HG02840 (cell line): ENCODE measurements around the gene PSTK.

ENCODE experiments used
- ATAC-seq: cut with Tn5 transposase; IDR thresholded peaks from one replicate; pipeline ENCODE4 v1.9.1; 2021; ENCODE audit warnings: mild to moderate bottlenecking, moderate library complexity, moderate number of reproducible peaks; ENCODE audit not compliant: unreplicated experiment, low FRiP score

Gene PSTK

DNA sequence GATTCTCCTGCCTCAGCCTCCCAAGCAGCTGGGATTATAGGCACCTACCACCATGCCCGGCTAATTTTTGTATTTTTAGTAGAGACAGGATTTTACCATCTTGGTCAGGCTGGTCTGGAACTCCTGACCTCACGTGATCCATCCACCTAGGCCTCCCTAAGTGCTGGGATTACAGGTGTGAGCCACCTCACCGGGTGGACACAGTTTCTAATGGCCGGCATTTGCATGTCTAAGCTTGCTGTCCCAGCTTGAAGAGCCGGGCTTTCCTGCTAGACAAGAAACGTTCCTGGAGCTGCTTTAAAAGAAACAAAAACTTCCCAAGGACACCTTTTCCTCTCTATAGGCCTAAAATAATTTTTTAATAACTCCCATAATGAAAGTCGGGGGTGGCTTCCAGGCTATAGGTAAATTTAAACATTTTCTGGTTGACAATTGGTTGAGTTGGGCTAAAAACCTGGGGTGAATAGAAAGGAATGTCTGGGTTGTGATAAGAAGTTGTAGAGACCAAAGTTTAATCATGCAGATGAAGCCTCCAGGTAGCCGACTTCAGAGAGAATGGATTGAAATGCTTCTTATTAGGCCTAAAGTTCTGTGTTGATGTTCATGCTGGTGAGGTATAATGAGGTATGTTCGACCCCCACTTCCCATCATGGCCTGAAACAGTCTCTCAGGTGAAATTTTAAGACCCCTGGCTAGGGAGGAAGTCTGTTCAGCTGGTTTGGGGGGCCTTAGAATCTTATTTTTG lies 37.4 kb downstream of the PSTK start:
- ATAC-seq, result no peak

DNA sequence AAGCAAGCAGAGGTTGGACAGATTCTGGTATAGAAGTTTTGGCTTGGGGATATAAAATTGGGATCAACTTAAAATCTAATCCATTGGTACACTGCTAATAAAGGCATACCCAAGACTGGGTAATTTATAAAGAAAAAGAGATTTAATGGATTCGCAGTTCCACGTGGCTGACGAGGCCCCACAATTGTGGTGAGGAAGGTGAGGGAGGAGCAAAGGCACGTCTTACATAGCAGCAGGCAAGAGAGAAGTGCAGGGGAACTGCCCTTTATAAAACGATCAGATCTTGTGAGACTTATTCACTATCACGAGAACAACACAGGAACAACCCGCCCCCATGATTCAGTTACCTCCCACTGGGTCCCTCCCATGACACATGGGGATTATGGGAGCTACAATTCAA lies 38.3 kb downstream of the PSTK start:
- ATAC-seq, result no peak

DNA sequence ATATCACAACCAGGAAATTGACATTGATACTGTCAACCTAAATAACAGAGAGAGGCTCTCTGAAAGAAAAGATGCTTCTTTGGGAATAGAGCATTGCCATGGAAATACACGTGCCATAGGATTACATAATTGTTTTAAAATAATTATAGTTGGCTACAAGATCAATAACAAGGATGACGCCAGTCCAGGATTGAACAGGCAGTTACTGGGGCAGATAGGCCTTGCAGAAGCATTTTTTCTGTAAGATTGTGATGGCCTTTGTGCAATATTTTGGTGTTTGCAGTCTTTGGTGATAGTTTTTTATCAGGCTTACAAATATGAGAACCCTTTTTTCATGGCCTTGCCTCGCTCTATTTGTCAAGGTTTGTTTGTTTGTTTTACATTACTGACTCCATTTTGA lies 39.1 kb downstream of the PSTK start:
- no peak for ATAC-seq

GRCh38 chr10:123019941-123020703 lies 39.9 kb downstream of the PSTK start:
- ATAC-seq, result no peak

- no peak for ATAC-seq
These were observed 41.3 kb downstream of the PSTK start for GRCh38 chr10:123021517-123021916.

GRCh38 chr10:123024540-123024939 lies 44.3 kb downstream of the PSTK start:
- no peak for ATAC-seq

GRCh38 chr10:123026302-123026701 lies 46.1 kb downstream of the PSTK start:
- no peak for ATAC-seq

DNA sequence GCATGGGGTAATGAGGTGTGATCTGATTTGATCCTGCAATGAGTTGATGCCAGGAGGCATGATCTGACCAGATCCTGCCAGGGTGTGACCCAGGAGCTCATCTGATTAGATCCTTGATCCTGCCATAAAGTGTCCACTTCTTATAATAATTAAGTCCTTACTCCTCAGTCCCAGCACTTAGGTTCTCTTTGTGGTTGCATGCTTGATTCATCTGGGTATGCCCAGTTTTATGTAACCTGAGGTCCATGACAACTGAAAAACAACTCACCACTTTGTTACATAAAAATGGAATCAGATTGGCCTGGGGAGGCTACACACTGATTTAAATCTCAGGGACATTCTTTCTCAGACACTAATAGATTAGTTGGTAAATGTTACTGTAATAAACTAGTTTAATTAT lies 47.7 kb downstream of the PSTK start:
- ATAC-seq, result no peak

- ATAC-seq, result no peak
These were observed 50.9 kb downstream of the PSTK start for GRCh38 chr10:123031124-123031523.

GRCh38 chr10:123034332-123034731 lies 54.1 kb downstream of the PSTK start:
- no peak for ATAC-seq

DNA sequence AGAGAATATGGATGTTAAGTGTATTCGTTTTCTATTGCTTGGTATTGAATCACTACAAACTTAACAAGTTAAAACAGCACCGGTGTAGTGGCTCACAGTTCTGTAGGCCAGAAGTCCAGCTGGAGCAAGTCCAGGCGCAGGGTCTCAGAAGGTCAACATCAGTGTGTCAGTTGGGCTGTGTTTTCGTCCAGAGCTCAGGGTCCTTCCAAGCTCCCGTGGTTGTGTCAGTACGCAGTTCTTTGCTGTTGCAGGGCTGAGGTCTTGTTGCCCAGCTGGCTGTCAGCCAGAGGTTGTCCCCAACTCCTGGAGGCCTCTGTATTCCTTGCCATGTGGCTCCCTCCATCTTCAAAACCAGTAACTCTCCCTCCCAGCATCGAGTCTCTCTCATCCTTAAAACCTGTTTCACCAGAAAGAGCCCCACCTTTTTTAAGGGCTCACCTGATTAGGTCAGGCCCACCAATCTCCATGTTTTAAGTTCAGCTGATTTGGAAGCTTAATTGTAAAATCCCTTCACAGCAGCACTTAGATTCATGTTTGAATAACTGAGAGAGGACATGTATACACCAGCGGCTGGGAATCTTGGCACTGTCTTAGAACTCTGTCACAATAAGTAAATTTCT lies 55.4 kb downstream of the PSTK start:
- no peak for ATAC-seq

DNA sequence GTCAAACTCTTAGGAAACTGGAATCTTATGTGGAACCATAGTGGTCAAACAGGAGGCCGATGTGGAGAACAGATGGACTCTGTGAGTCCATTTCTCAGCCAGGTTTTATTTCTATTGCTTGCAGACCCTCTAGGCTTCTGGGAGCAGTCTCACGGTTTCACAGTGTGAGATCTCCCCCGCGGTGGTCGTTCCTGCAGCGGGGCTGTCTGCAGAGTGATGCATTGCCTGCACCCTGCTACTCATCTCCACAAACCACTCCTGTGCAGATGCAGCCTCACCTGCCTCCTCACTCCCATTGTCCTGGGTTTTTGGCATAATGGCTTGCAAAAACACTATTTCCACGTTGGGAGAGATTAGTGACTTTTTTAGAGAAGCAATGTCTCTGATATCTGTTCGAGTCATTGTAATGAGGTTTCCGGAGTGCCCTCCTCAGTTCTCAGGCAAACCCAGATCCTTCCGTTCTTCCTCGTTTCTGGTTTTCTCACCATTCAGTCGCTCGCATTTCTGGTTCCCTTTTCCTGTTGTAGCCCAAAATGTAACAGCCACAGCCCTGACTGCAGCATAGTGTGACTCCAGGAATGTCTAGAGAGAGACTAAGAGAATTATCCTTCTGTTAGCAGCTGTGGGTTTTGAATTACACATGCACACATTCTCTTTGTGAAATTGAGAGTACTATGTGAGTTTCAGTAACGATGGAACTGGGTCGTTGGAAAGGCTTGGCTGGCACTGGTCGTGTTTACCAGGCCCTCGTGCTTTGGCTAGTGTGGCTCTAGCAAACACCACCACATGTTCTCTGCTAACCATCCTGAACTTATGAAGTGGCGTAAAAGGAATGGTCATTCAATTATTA lies 58.8 kb downstream of the PSTK start:
- ATAC-seq, result no peak

DNA sequence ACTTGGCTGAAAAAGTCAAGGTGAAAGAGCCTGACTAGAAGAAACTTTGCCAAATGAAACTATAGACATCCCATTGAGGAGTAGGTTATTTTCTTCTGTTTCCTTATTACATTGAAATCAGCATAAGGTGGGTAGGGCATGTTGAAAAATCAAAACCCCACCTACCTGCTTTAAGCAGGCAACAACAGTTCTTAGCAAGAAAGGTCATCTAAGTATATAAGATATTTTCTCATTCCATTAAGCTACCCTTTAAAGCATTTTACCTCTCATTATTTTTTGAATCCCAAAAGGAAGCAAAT lies 59.4 kb downstream of the PSTK start:
- ATAC-seq, result no peak
